CD8-positive, alpha-beta memory T cell (primary cell): ENCODE measurements around the gene EPHA6. TPM values are rescaled to one million over a fixed set of nuclear protein-coding genes. Genes with fewer than 3 reads are reported as not detected.

Source experiments
- CTCF ChIA-PET: fragments of 350-600 bp; sonication (Branson Sonifier 250); formaldehyde crosslinking; loops from one replicate; lab custom pipeline; 2021; ENCODE audit warnings: antibody characterized with exemption; lab: Charles Lee
- POLR2A ChIA-PET: fragments of 350-600 bp; sonication (Branson Sonifier 250); formaldehyde crosslinking; loops from one replicate; lab custom pipeline; 2021; ENCODE audit warnings: antibody characterized with exemption; lab: Charles Lee
- DNase-seq, 5 donors: peaks; one replicate each; pipeline versions ENCODE4 v3.0.0 to v3.0.0-alpha.2; 2020 to 2022; ENCODE audit warnings: mixed read lengths in 1 of 5
- H3K27ac ChIP-seq: one replicate; pipeline ENCODE4 v1.7.0; 2013; ENCODE audit warnings: low read depth, mild to moderate bottlenecking, low read length, moderate library complexity
- H3K27me3 ChIP-seq: 2 replicates; pipeline ENCODE4 v1.7.0; 2013; ENCODE audit warnings: low read length, mild to moderate bottlenecking; ENCODE audit not compliant: insufficient read depth, poor library complexity, severe bottlenecking
- H3K36me3 ChIP-seq: 2 replicates; pipeline ENCODE4 v1.7.0; 2013; ENCODE audit warnings: mild to moderate bottlenecking, low read length, moderate library complexity; ENCODE audit not compliant: insufficient read depth
- H3K4me1 ChIP-seq: 2 replicates; pipeline ENCODE4 v1.7.0; 2013; ENCODE audit warnings: mild to moderate bottlenecking, low read length, moderate library complexity; ENCODE audit not compliant: insufficient read depth
- H3K4me3 ChIP-seq: 2 replicates; pipeline ENCODE4 v1.7.0; 2013; ENCODE audit warnings: mild to moderate bottlenecking, low read length
- H3K9me3 ChIP-seq: 2 replicates; pipeline ENCODE4 v1.7.0; 2013; ENCODE audit warnings: mild to moderate bottlenecking, low read length
- H3K27ac Mint-ChIP-seq, 8 donors: one replicate each; pipeline ENCODE4 v1.8.0; 2020 to 2021; ENCODE audit warnings: mixed read lengths in 8 of 8, mild to moderate bottlenecking in 6 of 8, inconsistent platforms in 3 of 8, moderate library complexity in 3 of 8
- H3K27me3 Mint-ChIP-seq, 2 donors: one replicate each; pipeline ENCODE4 v1.8.0; 2020 to 2021; ENCODE audit warnings: mixed read lengths in 2 of 2, mild to moderate bottlenecking in 1 of 2, moderate library complexity in 1 of 2
- H3K36me3 Mint-ChIP-seq, 3 donors: one replicate each; pipeline ENCODE4 v1.8.0; 2020 to 2021; ENCODE audit warnings: mixed read lengths in 3 of 3, inconsistent platforms in 1 of 3, mild to moderate bottlenecking in 1 of 3
- H3K4me1 Mint-ChIP-seq, 3 donors: one replicate each; pipeline ENCODE4 v1.8.0; 2020 to 2021; ENCODE audit warnings: mixed read lengths in 3 of 3, inconsistent platforms in 1 of 3, mild to moderate bottlenecking in 1 of 3
- H3K4me3 Mint-ChIP-seq, 7 donors: one replicate each; pipeline ENCODE4 v1.8.0; 2020 to 2021; ENCODE audit warnings: mixed read lengths in 7 of 7, mild to moderate bottlenecking in 6 of 7, moderate library complexity in 4 of 7, inconsistent platforms in 2 of 7
- H3K9me3 Mint-ChIP-seq, 5 donors: one replicate each; pipeline ENCODE4 v1.8.0; 2020 to 2022; ENCODE audit warnings: mixed read lengths in 5 of 5, mild to moderate bottlenecking in 3 of 5, moderate library complexity in 2 of 5, inconsistent platforms in 1 of 5
- polyA plus RNA-seq: library from polyadenylated mRNA; unstranded; fragments of 300-500 nt; fragmentation: Illumina TruSeq; gene quantifications from one replicate; pipeline ENCODE4 v1.2.3, GENCODE V29; 2021
- total RNA-seq, 2 experiments: library from RNA; stranded (reverse); gene quantifications; one replicate each; pipeline ENCODE4 v1.2.3, GENCODE V29; 2021

Gene EPHA6
- total and polyA plus RNA-seq, 3 experiments from 2014 or later, result not detected

GRCh38 chr3:97161169-97161568 is 346.8 kb downstream of the EPHA6 start:
- Mint-ChIP-seq H3K36me3 (no peaks in the 10 kb centered on the region), H3K27ac (no peak overlapping the region), H3K9me3 (peaks cover 0 to 6% (median 3%) of the 10 kb centered on the region in 5 donors), H3K27me3 (no peaks in the 10 kb centered on the region), H3K4me3 (no peak overlapping the region), H3K4me1 (no peaks in the 10 kb centered on the region)
- no peaks in the 10 kb centered on the region for H3K4me1 ChIP-seq
- no peak overlapping the region for H3K4me3 ChIP-seq
- no peaks in the 10 kb centered on the region for H3K36me3 ChIP-seq
- no peak overlapping the region for H3K27ac ChIP-seq
- H3K27me3 ChIP-seq, result no peaks in the 10 kb centered on the region
- CTCF ChIA-PET, result no interaction called here
- POLR2A ChIA-PET, result no interaction called here
- DNase-seq, result no peak
- H3K9me3 ChIP-seq, result no peaks in the 10 kb centered on the region

GRCh38 chr3:97177242-97177641 is 362.8 kb downstream of the EPHA6 start:
- no peak overlapping the region for H3K27ac Mint-ChIP-seq
- H3K4me1 Mint-ChIP-seq, result no peaks in the 10 kb centered on the region
- Histone ChIP-seq H3K36me3 (no peaks in the 10 kb centered on the region), H3K4me1 (no peaks in the 10 kb centered on the region), H3K27ac (no peak overlapping the region), H3K4me3 (no peak overlapping the region), H3K27me3 (no peaks in the 10 kb centered on the region), H3K9me3 (no peaks in the 10 kb centered on the region)
- ChIA-PET CTCF (no interaction called here), POLR2A (no interaction called here)
- no peak overlapping the region for H3K4me3 Mint-ChIP-seq
- no peaks in the 10 kb centered on the region for H3K27me3 Mint-ChIP-seq
- no peak for DNase-seq
- no peaks in the 10 kb centered on the region for H3K36me3 Mint-ChIP-seq
- peaks cover 11 to 47% (median 24%) of the 10 kb centered on the region in 5 donors for H3K9me3 Mint-ChIP-seq

GRCh38 chr3:97181704-97182103 is 367.3 kb downstream of the EPHA6 start:
- H3K4me1 Mint-ChIP-seq, result no peaks in the 10 kb centered on the region
- peaks cover 11 to 38% (median 13%) of the 10 kb centered on the region in 5 donors for H3K9me3 Mint-ChIP-seq
- no peaks in the 10 kb centered on the region for H3K9me3 ChIP-seq
- DNase-seq, result no peak
- no peak overlapping the region for H3K4me3 ChIP-seq
- H3K36me3 Mint-ChIP-seq, result no peaks in the 10 kb centered on the region
- ChIA-PET CTCF (no interaction called here), POLR2A (no interaction called here)
- H3K27ac ChIP-seq, result no peak overlapping the region
- H3K36me3 ChIP-seq, result no peaks in the 10 kb centered on the region
- H3K27ac Mint-ChIP-seq, result no peak overlapping the region
- H3K27me3 ChIP-seq, result no peaks in the 10 kb centered on the region
- H3K4me1 ChIP-seq, result no peaks in the 10 kb centered on the region
- H3K4me3 Mint-ChIP-seq, result no peak overlapping the region
- no peaks in the 10 kb centered on the region for H3K27me3 Mint-ChIP-seq

GRCh38 chr3:97187771-97188170 is 373.4 kb downstream of the EPHA6 start:
- Histone ChIP-seq H3K9me3 (no peaks in the 10 kb centered on the region), H3K4me1 (no peaks in the 10 kb centered on the region), H3K4me3 (no peak overlapping the region), H3K27ac (no peak overlapping the region), H3K36me3 (no peaks in the 10 kb centered on the region), H3K27me3 (no peaks in the 10 kb centered on the region)
- no peaks in the 10 kb centered on the region for H3K27me3 Mint-ChIP-seq
- CTCF ChIA-PET, result no interaction called here
- H3K4me3 Mint-ChIP-seq, result no peak overlapping the region
- no peak for DNase-seq
- POLR2A ChIA-PET, result no interaction called here
- H3K9me3 Mint-ChIP-seq, result peaks cover 0 to 17% (median 0%) of the 10 kb centered on the region in 5 donors
- H3K4me1 Mint-ChIP-seq, result no peaks in the 10 kb centered on the region
- no peaks in the 10 kb centered on the region for H3K36me3 Mint-ChIP-seq
- H3K27ac Mint-ChIP-seq, result no peak overlapping the region

- CTCF ChIA-PET, result no interaction called here
- H3K36me3 ChIP-seq, result no peaks in the 10 kb centered on the region
- H3K4me3 Mint-ChIP-seq, result no peak overlapping the region
- no peak overlapping the region for H3K27ac ChIP-seq
- H3K27ac Mint-ChIP-seq, result no peak overlapping the region
- no peaks in the 10 kb centered on the region for H3K36me3 Mint-ChIP-seq
- no peak for DNase-seq
- H3K9me3 Mint-ChIP-seq, result peaks cover 0 to 21% (median 2%) of the 10 kb centered on the region in 5 donors
- no peaks in the 10 kb centered on the region for H3K4me1 ChIP-seq
- no peaks in the 10 kb centered on the region for H3K27me3 Mint-ChIP-seq
- no peak overlapping the region for H3K4me3 ChIP-seq
- H3K4me1 Mint-ChIP-seq, result no peaks in the 10 kb centered on the region
- H3K27me3 ChIP-seq, result no peaks in the 10 kb centered on the region
- no peaks in the 10 kb centered on the region for H3K9me3 ChIP-seq
- POLR2A ChIA-PET, result no interaction called here
Observed at GRCh38 chr3:97189835-97190234, 375.4 kb downstream of the EPHA6 start.

- no peak for DNase-seq
- no peak overlapping the region for H3K4me3 ChIP-seq
- ChIA-PET CTCF (no interaction called here), POLR2A (no interaction called here)
- no peaks in the 10 kb centered on the region for H3K4me1 ChIP-seq
- Mint-ChIP-seq H3K27ac (no peak overlapping the region), H3K36me3 (no peaks in the 10 kb centered on the region), H3K27me3 (no peaks in the 10 kb centered on the region), H3K4me1 (no peaks in the 10 kb centered on the region), H3K9me3 (peaks cover 2 to 12% (median 5%) of the 10 kb centered on the region in 5 donors), H3K4me3 (no peak overlapping the region)
- H3K36me3 ChIP-seq, result no peaks in the 10 kb centered on the region
- no peak overlapping the region for H3K27ac ChIP-seq
- no peaks in the 10 kb centered on the region for H3K27me3 ChIP-seq
- no peaks in the 10 kb centered on the region for H3K9me3 ChIP-seq
Observed at GRCh38 chr3:97197083-97197482, 382.7 kb downstream of the EPHA6 start.

GRCh38 chr3:97197830-97198229 is 383.4 kb downstream of the EPHA6 start:
- Mint-ChIP-seq H3K27me3 (no peaks in the 10 kb centered on the region), H3K9me3 (peaks cover 2 to 12% (median 5%) of the 10 kb centered on the region in 5 donors), H3K4me3 (no peak overlapping the region), H3K36me3 (no peaks in the 10 kb centered on the region), H3K4me1 (no peaks in the 10 kb centered on the region), H3K27ac (no peak overlapping the region)
- Histone ChIP-seq H3K4me3 (no peak overlapping the region), H3K27me3 (no peaks in the 10 kb centered on the region), H3K4me1 (no peaks in the 10 kb centered on the region), H3K27ac (no peak overlapping the region), H3K9me3 (no peaks in the 10 kb centered on the region), H3K36me3 (no peaks in the 10 kb centered on the region)
- no peak for DNase-seq
- CTCF ChIA-PET, result no interaction called here
- POLR2A ChIA-PET, result no interaction called here

- ChIA-PET CTCF (no interaction called here), POLR2A (no interaction called here)
- Mint-ChIP-seq H3K36me3 (no peaks in the 10 kb centered on the region), H3K9me3 (peaks cover 0 to 8% (median 2%) of the 10 kb centered on the region in 5 donors), H3K27me3 (no peaks in the 10 kb centered on the region), H3K4me3 (no peak overlapping the region), H3K27ac (no peak overlapping the region), H3K4me1 (no peaks in the 10 kb centered on the region)
- Histone ChIP-seq H3K9me3 (no peaks in the 10 kb centered on the region), H3K4me3 (no peak overlapping the region), H3K27ac (no peak overlapping the region), H3K27me3 (no peaks in the 10 kb centered on the region), H3K4me1 (no peaks in the 10 kb centered on the region), H3K36me3 (no peaks in the 10 kb centered on the region)
- no peak for DNase-seq
Observed at GRCh38 chr3:97200387-97200786, 386.0 kb downstream of the EPHA6 start.

- Mint-ChIP-seq H3K27ac (no peak overlapping the region), H3K4me3 (no peak overlapping the region), H3K27me3 (no peaks in the 10 kb centered on the region), H3K36me3 (no peaks in the 10 kb centered on the region), H3K9me3 (peaks cover 0 to 5% (median 2%) of the 10 kb centered on the region in 5 donors), H3K4me1 (no peaks in the 10 kb centered on the region)
- Histone ChIP-seq H3K27me3 (no peaks in the 10 kb centered on the region), H3K27ac (no peak overlapping the region), H3K36me3 (no peaks in the 10 kb centered on the region), H3K4me3 (no peak overlapping the region), H3K4me1 (no peaks in the 10 kb centered on the region), H3K9me3 (no peaks in the 10 kb centered on the region)
- POLR2A ChIA-PET, result no interaction called here
- CTCF ChIA-PET, result no interaction called here
- DNase-seq, result no peak
Observed at GRCh38 chr3:97201814-97202213, 387.4 kb downstream of the EPHA6 start.
